Measurements from ENCODE around the gene ZNF644. TPM values are rescaled to one million over a fixed set of nuclear protein-coding genes. Genes with fewer than 3 reads are reported as not detected.

The ZNF644 gene
- total and polyA plus RNA-seq, 7 experiments from 2014 or later = 53.9 to 117 (median 78.5) TPM

GRCh38 chr1:91018006-91018405, 3.8 kb downstream of the ZNF644 start:
- Mint-ChIP-seq H3K4me3 (peak overlapping the region; percentile 42 to 97 (median 68)), H3K27me3 (no peaks in the 10 kb centered on the region), H3K4me1 (peaks cover 43 to 90% (median 74%) of the 10 kb centered on the region in 7 donors), H3K36me3 (peaks cover 0 to 13% (median 3%) of the 10 kb centered on the region in 5 donors), H3K27ac (peak overlapping the region in 7 of 9 donors; percentile 3 to 69 (median 54)), H3K9me3 (peaks cover 0 to 2% (median 0%) of the 10 kb centered on the region in 11 donors)
- POLR2A ChIA-PET = interaction anchor here (0.7 kb wide), 1 partner anchor 1011 kb away, joined by 3 read pairs; no protein-coding TSS in a partner anchor
- Histone ChIP-seq H3K36me3 (ENCODE audit: control insufficient read depth in 2 of 3, insufficient read depth in 3 of 3, low read length in 3 of 3) (peaks cover 0 to 5% (median 0%) of the 10 kb centered on the region in 3 experiments), H3K27ac (ENCODE audit: low read depth, low read length) (no peak overlapping the region), H3K27me3 (ENCODE audit: control insufficient read depth in 2 of 2, insufficient read depth in 2 of 2, low read length in 2 of 2) (no peaks in the 10 kb centered on the region), H3K4me3 (ENCODE audit: low read length) (no peak overlapping the region), H3K9me3 (ENCODE audit: control insufficient read depth in 2 of 3, low read length in 3 of 3) (no peaks in the 10 kb centered on the region), H3K4me1 (ENCODE audit: control insufficient read depth in 2 of 2, insufficient read depth in 2 of 2, low read length in 2 of 2) (peaks cover 39 to 42% of the 10 kb centered on the region in 2 donors)
- intact Hi-C loops (cut with micrococcal nuclease) = loop anchor here (1.0 to 5.0 kb wide), 3 partner anchors 36 to 149 kb away; no protein-coding TSS in a partner anchor
- CTCF ChIA-PET = interaction anchor here (0.8 to 1.6 kb wide), 3 partner anchors 9 to 148 kb away, joined by 3 to 6 read pairs (median 3); no protein-coding TSS in a partner anchor
- DNase-seq (peak in 3 of 9 donors; percentile 20 to 32 (median 22)), ATAC-seq (no peak)

- intact Hi-C loops (cut with micrococcal nuclease) = loop anchor here (5.0 kb wide), 2 partner anchors 34 to 151 kb away; no protein-coding TSS in a partner anchor
- Mint-ChIP-seq H3K4me3 (peak overlapping the region in 9 of 10 donors; percentile 12 to 80 (median 56)), H3K36me3 (peaks cover 0 to 12% (median 3%) of the 10 kb centered on the region in 5 donors), H3K4me1 (peaks cover 59 to 96% (median 84%) of the 10 kb centered on the region in 7 donors), H3K27ac (peak overlapping the region in 3 of 9 donors; percentile 35 to 75 (median 53)), H3K27me3 (no peaks in the 10 kb centered on the region), H3K9me3 (no peaks in the 10 kb centered on the region)
- POLR2A ChIA-PET = no interaction called here
- Histone ChIP-seq H3K4me3 (ENCODE audit: low read length) (no peak overlapping the region), H3K27me3 (ENCODE audit: control insufficient read depth in 2 of 2, insufficient read depth in 2 of 2, low read length in 2 of 2) (no peaks in the 10 kb centered on the region), H3K4me1 (ENCODE audit: control insufficient read depth in 2 of 2, insufficient read depth in 2 of 2, low read length in 2 of 2) (peaks cover 38 to 45% of the 10 kb centered on the region in 2 donors), H3K27ac (ENCODE audit: low read depth, low read length) (no peak overlapping the region), H3K9me3 (ENCODE audit: control insufficient read depth in 2 of 3, low read length in 3 of 3) (no peaks in the 10 kb centered on the region), H3K36me3 (ENCODE audit: control insufficient read depth in 2 of 3, insufficient read depth in 3 of 3, low read length in 3 of 3) (no peaks in the 10 kb centered on the region)
- no peak for ATAC-seq
- CTCF ChIA-PET = no interaction called here
- DNase-seq = no peak
These were observed 5.9 kb downstream of the ZNF644 start for GRCh38 chr1:91015794-91016550.

- POLR2A ChIA-PET = no interaction called here
- peak; percentile 21 for ATAC-seq
- peaks cover 0 to 10% (median 3%) of the 10 kb centered on the region in 5 donors for H3K36me3 Mint-ChIP-seq
- H3K4me1 Mint-ChIP-seq = peaks cover 60 to 96% (median 85%) of the 10 kb centered on the region in 7 donors
- no peaks in the 10 kb centered on the region for H3K27me3 Mint-ChIP-seq
- H3K4me3 Mint-ChIP-seq = peak overlapping the region in 8 of 10 donors; percentile 2 to 78 (median 44)
- CTCF ChIA-PET = no interaction called here
- DNase-seq = no peak
- intact Hi-C loops (cut with micrococcal nuclease) = loop anchor here (5.0 kb wide), 2 partner anchors 33 to 152 kb away; no protein-coding TSS in a partner anchor
- no peaks in the 10 kb centered on the region for H3K9me3 Mint-ChIP-seq
- Histone ChIP-seq H3K36me3 (ENCODE audit: control insufficient read depth in 2 of 3, insufficient read depth in 3 of 3, low read length in 3 of 3) (no peaks in the 10 kb centered on the region), H3K9me3 (ENCODE audit: control insufficient read depth in 2 of 3, low read length in 3 of 3) (no peaks in the 10 kb centered on the region), H3K27ac (ENCODE audit: low read depth, low read length) (no peak overlapping the region), H3K4me3 (ENCODE audit: low read length) (no peak overlapping the region), H3K27me3 (ENCODE audit: control insufficient read depth in 2 of 2, insufficient read depth in 2 of 2, low read length in 2 of 2) (no peaks in the 10 kb centered on the region), H3K4me1 (ENCODE audit: control insufficient read depth in 2 of 2, insufficient read depth in 2 of 2, low read length in 2 of 2) (peaks cover 32 to 45% of the 10 kb centered on the region in 2 donors)
- peak overlapping the region in 3 of 9 donors; percentile 3 to 40 (median 29) for H3K27ac Mint-ChIP-seq
These were observed 6.5 kb downstream of the ZNF644 start for GRCh38 chr1:91015358-91015780.

GRCh38 chr1:91014475-91014874, 7.4 kb downstream of the ZNF644 start:
- intact Hi-C loops (cut with micrococcal nuclease) = loop anchor here in 1 of 2 donors (5.0 kb wide), 1 partner anchor 87 kb away; no protein-coding TSS in a partner anchor
- H3K4me3 Mint-ChIP-seq = peak overlapping the region in 2 of 10 donors; percentile 8 to 50
- H3K27me3 Mint-ChIP-seq = no peaks in the 10 kb centered on the region
- H3K9me3 Mint-ChIP-seq = no peaks in the 10 kb centered on the region
- H3K4me3 ChIP-seq (ENCODE audit: low read length) = no peak overlapping the region
- peaks cover 0 to 10% (median 3%) of the 10 kb centered on the region in 5 donors for H3K36me3 Mint-ChIP-seq
- no peak overlapping the region for H3K27ac Mint-ChIP-seq
- ChIA-PET POLR2A (no interaction called here), CTCF (interaction anchor here (0.6 kb wide), 1 partner anchor 32 kb away, joined by 3 read pairs; no protein-coding TSS in a partner anchor)
- DNase-seq (no peak), ATAC-seq (no peak)
- no peaks in the 10 kb centered on the region for H3K9me3 ChIP-seq (ENCODE audit: control insufficient read depth in 2 of 3, low read length in 3 of 3)
- H3K36me3 ChIP-seq (ENCODE audit: control insufficient read depth in 2 of 3, insufficient read depth in 3 of 3, low read length in 3 of 3) = no peaks in the 10 kb centered on the region
- H3K27ac ChIP-seq (ENCODE audit: low read depth, low read length) = no peak overlapping the region
- no peaks in the 10 kb centered on the region for H3K27me3 ChIP-seq (ENCODE audit: control insufficient read depth in 2 of 2, insufficient read depth in 2 of 2, low read length in 2 of 2)
- peaks cover 60 to 96% (median 88%) of the 10 kb centered on the region in 7 donors for H3K4me1 Mint-ChIP-seq
- peaks cover 23 to 40% of the 10 kb centered on the region in 2 donors for H3K4me1 ChIP-seq (ENCODE audit: control insufficient read depth in 2 of 2, insufficient read depth in 2 of 2, low read length in 2 of 2)

GRCh38 chr1:91013302-91013701, 8.5 kb downstream of the ZNF644 start:
- peaks cover 53 to 96% (median 86%) of the 10 kb centered on the region in 7 donors for H3K4me1 Mint-ChIP-seq
- CTCF ChIA-PET = no interaction called here

GRCh38 chr1:91012196-91012595, 9.6 kb downstream of the ZNF644 start:
- ATAC-seq (no peak), DNase-seq (no peak)
- ChIA-PET POLR2A (no interaction called here), CTCF (no interaction called here)
- Histone ChIP-seq H3K36me3 (ENCODE audit: control insufficient read depth in 2 of 3, insufficient read depth in 3 of 3, low read length in 3 of 3) (no peaks in the 10 kb centered on the region), H3K27ac (ENCODE audit: low read depth, low read length) (no peak overlapping the region), H3K27me3 (ENCODE audit: control insufficient read depth in 2 of 2, insufficient read depth in 2 of 2, low read length in 2 of 2) (no peaks in the 10 kb centered on the region), H3K4me1 (ENCODE audit: control insufficient read depth in 2 of 2, insufficient read depth in 2 of 2, low read length in 2 of 2) (peaks cover 21 to 28% of the 10 kb centered on the region in 2 donors), H3K9me3 (ENCODE audit: control insufficient read depth in 2 of 3, low read length in 3 of 3) (no peaks in the 10 kb centered on the region), H3K4me3 (ENCODE audit: low read length) (no peak overlapping the region)
- no peaks in the 10 kb centered on the region for H3K9me3 Mint-ChIP-seq
- intact Hi-C loops (cut with micrococcal nuclease) = loop anchor here in 1 of 2 donors (5.0 kb wide), 1 partner anchor 85 kb away; no protein-coding TSS in a partner anchor
- no peaks in the 10 kb centered on the region for H3K27me3 Mint-ChIP-seq
- H3K36me3 Mint-ChIP-seq = peaks cover 0 to 17% (median 11%) of the 10 kb centered on the region in 5 donors
- H3K4me3 Mint-ChIP-seq = peak overlapping the region in 8 of 10 donors; percentile 32 to 69 (median 49)
- H3K27ac Mint-ChIP-seq = peak overlapping the region in 3 of 9 donors; percentile 9 to 38 (median 36)
- peaks cover 52 to 96% (median 86%) of the 10 kb centered on the region in 7 donors for H3K4me1 Mint-ChIP-seq

More at GRCh38 chr1:91013302-91013701, 8.5 kb downstream of the ZNF644 start:
- Histone ChIP-seq H3K9me3 (ENCODE audit: control insufficient read depth in 2 of 3, low read length in 3 of 3) (no peaks in the 10 kb centered on the region), H3K27ac (ENCODE audit: low read depth, low read length) (no peak overlapping the region), H3K4me1 (ENCODE audit: control insufficient read depth in 2 of 2, insufficient read depth in 2 of 2, low read length in 2 of 2) (peaks cover 21 to 31% of the 10 kb centered on the region in 2 donors), H3K4me3 (ENCODE audit: low read length) (no peak overlapping the region), H3K27me3 (ENCODE audit: control insufficient read depth in 2 of 2, insufficient read depth in 2 of 2, low read length in 2 of 2) (no peaks in the 10 kb centered on the region), H3K36me3 (ENCODE audit: control insufficient read depth in 2 of 3, insufficient read depth in 3 of 3, low read length in 3 of 3) (no peaks in the 10 kb centered on the region)
- H3K4me3 Mint-ChIP-seq = peak overlapping the region in 4 of 10 donors; percentile 4 to 62 (median 24)
- no peaks in the 10 kb centered on the region for H3K9me3 Mint-ChIP-seq
- peaks cover 0 to 11% (median 5%) of the 10 kb centered on the region in 5 donors for H3K36me3 Mint-ChIP-seq
- intact Hi-C loops (cut with micrococcal nuclease) = loop anchor here in 1 of 2 donors (5.0 kb wide), 1 partner anchor 86 kb away; no protein-coding TSS in a partner anchor
- H3K27me3 Mint-ChIP-seq = no peaks in the 10 kb centered on the region
- no peak for DNase-seq
- H3K27ac Mint-ChIP-seq = peak overlapping the region in 3 of 9 donors; percentile 3 to 63 (median 13)
- POLR2A ChIA-PET = no interaction called here
- ATAC-seq = no peak

Data from naive thymus-derived CD4-positive, alpha-beta T cell (primary cell).